ENCODE data around the gene EEF1A2. TPM values are rescaled to one million over a fixed set of nuclear protein-coding genes. Genes with fewer than 3 reads are reported as not detected.

The EEF1A2 gene
- total RNA-seq, 1 donor from 2014 or later: 37.6 TPM

GRCh38 chr20:63491635-63492230 is 7.2 kb downstream of the EEF1A2 start:
- peaks cover 16% of the 10 kb centered on the region for H3K27me3 Mint-ChIP-seq (ENCODE audit: low read depth, unreplicated experiment)
- H3K9me3 ChIP-seq (ENCODE audit: insufficient read depth, low read depth, low read length): no peaks in the 10 kb centered on the region
- no peak overlapping the region for H2AFZ ChIP-seq (ENCODE audit: low read depth, low read length)
- no peak for FAIRE-seq
- H3K9me3 Mint-ChIP-seq (ENCODE audit: unreplicated experiment): peaks cover 5% of the 10 kb centered on the region
- peaks cover 4% of the 10 kb centered on the region for H3K27me3 ChIP-seq (ENCODE audit: insufficient read depth, low read length)
- H3K4me3 Mint-ChIP-seq (ENCODE audit: unreplicated experiment): no peak overlapping the region
- H3K79me2 ChIP-seq (ENCODE audit: insufficient read depth, low read length): no peaks in the 10 kb centered on the region
- no peak overlapping the region for H3K9ac ChIP-seq (ENCODE audit: low read length)
- H4K20me1 ChIP-seq (ENCODE audit: insufficient read depth, low read length): no peaks in the 10 kb centered on the region
- H3K27ac Mint-ChIP-seq (ENCODE audit: unreplicated experiment): no peak overlapping the region
- TF ChIP-seq CTCF (IDR thresholded peaks at IDR 0.05; ENCODE audit: insufficient read depth, low read depth, low read length) (no peak), EZH2 (IDR thresholded peaks at IDR 0.05; ENCODE audit: insufficient read depth, low read length) (no peak)
- no peaks in the 10 kb centered on the region for H3K36me3 ChIP-seq (ENCODE audit: insufficient read depth, low read length)
- H3K27ac ChIP-seq (ENCODE audit: low read depth, low read length): no peak overlapping the region
- no peak overlapping the region for H3K4me2 ChIP-seq (ENCODE audit: low read length)
- H3K4me3 ChIP-seq (ENCODE audit: insufficient read depth, low read depth, low read length): no peak overlapping the region
- no peaks in the 10 kb centered on the region for H3K4me1 Mint-ChIP-seq (ENCODE audit: low read depth, unreplicated experiment)
- H3K36me3 Mint-ChIP-seq (ENCODE audit: low read depth, unreplicated experiment): peaks cover 2% of the 10 kb centered on the region
- DNase-seq (ENCODE audit: low read depth): no peak
- no peaks in the 10 kb centered on the region for H3K4me1 ChIP-seq (ENCODE audit: insufficient read depth, low read length)

- H2AFZ ChIP-seq (ENCODE audit: low read depth, low read length): no peak overlapping the region
- H4K20me1 ChIP-seq (ENCODE audit: insufficient read depth, low read length): no peaks in the 10 kb centered on the region
- TF ChIP-seq EZH2 (IDR thresholded peaks at IDR 0.05; ENCODE audit: insufficient read depth, low read length) (no peak), CTCF (IDR thresholded peaks at IDR 0.05; ENCODE audit: insufficient read depth, low read depth, low read length) (no peak)
- H3K4me3 ChIP-seq (ENCODE audit: insufficient read depth, low read depth, low read length): no peak overlapping the region
- H3K79me2 ChIP-seq (ENCODE audit: insufficient read depth, low read length): no peaks in the 10 kb centered on the region
- peaks cover 8% of the 10 kb centered on the region for H3K9me3 Mint-ChIP-seq (ENCODE audit: unreplicated experiment)
- DNase-seq (ENCODE audit: low read depth) (no peak), FAIRE-seq (no peak)
- H3K9me3 ChIP-seq (ENCODE audit: insufficient read depth, low read depth, low read length): no peaks in the 10 kb centered on the region
- H3K9ac ChIP-seq (ENCODE audit: low read length): no peak overlapping the region
- H3K4me2 ChIP-seq (ENCODE audit: low read length): no peak overlapping the region
- no peak overlapping the region for H3K4me3 Mint-ChIP-seq (ENCODE audit: unreplicated experiment)
- peaks cover 18% of the 10 kb centered on the region for H3K27me3 Mint-ChIP-seq (ENCODE audit: low read depth, unreplicated experiment)
- H3K4me1 Mint-ChIP-seq (ENCODE audit: low read depth, unreplicated experiment): no peaks in the 10 kb centered on the region
- H3K4me1 ChIP-seq (ENCODE audit: insufficient read depth, low read length): no peaks in the 10 kb centered on the region
- H3K36me3 Mint-ChIP-seq (ENCODE audit: low read depth, unreplicated experiment): peaks cover 4% of the 10 kb centered on the region
- H3K27me3 ChIP-seq (ENCODE audit: insufficient read depth, low read length): peaks cover 4% of the 10 kb centered on the region
- H3K36me3 ChIP-seq (ENCODE audit: insufficient read depth, low read length): no peaks in the 10 kb centered on the region
- no peak overlapping the region for H3K27ac ChIP-seq (ENCODE audit: low read depth, low read length)
- no peak overlapping the region for H3K27ac Mint-ChIP-seq (ENCODE audit: unreplicated experiment)
These were observed 7.8 kb downstream of the EEF1A2 start for GRCh38 chr20:63491078-63491477.

GRCh38 chr20:63490416-63490815 is 8.5 kb downstream of the EEF1A2 start:
- no peak for FAIRE-seq
- H3K4me2 ChIP-seq (ENCODE audit: low read length): no peak overlapping the region
- H3K27ac ChIP-seq (ENCODE audit: low read depth, low read length): no peak overlapping the region
- H3K27me3 ChIP-seq (ENCODE audit: insufficient read depth, low read length): peaks cover 4% of the 10 kb centered on the region
- H3K36me3 Mint-ChIP-seq (ENCODE audit: low read depth, unreplicated experiment): peaks cover 5% of the 10 kb centered on the region
- H2AFZ ChIP-seq (ENCODE audit: low read depth, low read length): no peak overlapping the region
- no peaks in the 10 kb centered on the region for H3K79me2 ChIP-seq (ENCODE audit: insufficient read depth, low read length)
- H3K4me3 Mint-ChIP-seq (ENCODE audit: unreplicated experiment): no peak overlapping the region
- H4K20me1 ChIP-seq (ENCODE audit: insufficient read depth, low read length): no peaks in the 10 kb centered on the region
- no peak for DNase-seq (ENCODE audit: low read depth)
- no peak overlapping the region for H3K27ac Mint-ChIP-seq (ENCODE audit: unreplicated experiment)
- no peaks in the 10 kb centered on the region for H3K36me3 ChIP-seq (ENCODE audit: insufficient read depth, low read length)
- H3K4me1 Mint-ChIP-seq (ENCODE audit: low read depth, unreplicated experiment): no peaks in the 10 kb centered on the region
- TF ChIP-seq CTCF (IDR thresholded peaks at IDR 0.05; ENCODE audit: insufficient read depth, low read depth, low read length) (no peak), EZH2 (IDR thresholded peaks at IDR 0.05; ENCODE audit: insufficient read depth, low read length) (no peak)
- peaks cover 8% of the 10 kb centered on the region for H3K9me3 Mint-ChIP-seq (ENCODE audit: unreplicated experiment)
- H3K4me3 ChIP-seq (ENCODE audit: insufficient read depth, low read depth, low read length): no peak overlapping the region
- no peaks in the 10 kb centered on the region for H3K9me3 ChIP-seq (ENCODE audit: insufficient read depth, low read depth, low read length)
- H3K4me1 ChIP-seq (ENCODE audit: insufficient read depth, low read length): no peaks in the 10 kb centered on the region
- H3K9ac ChIP-seq (ENCODE audit: low read length): no peak overlapping the region
- H3K27me3 Mint-ChIP-seq (ENCODE audit: low read depth, unreplicated experiment): peaks cover 22% of the 10 kb centered on the region

All from astrocyte (in vitro differentiated cells and primary cell).